Thoracic aorta (tissue), 2 donors: ENCODE data around the gene BRICD5. TPM values are rescaled to one million over a fixed set of nuclear protein-coding genes. Genes with fewer than 3 reads are reported as not detected.

Experiments used
- ATAC-seq: fragments of 150-250 bp; one replicate; pipeline ENCODE4 v1.8.0; 2017; ENCODE audit warnings: low read depth; ENCODE audit not compliant: insufficient number of reproducible peaks, low FRiP score
- DNase-seq: peaks from one replicate; pipeline ENCODE4 v3.0.0-alpha.2; 2020; ENCODE audit warnings: low spot score
- H3K27ac ChIP-seq, 2 donors: fragments of 200-600 bp; sonication (generic); 1 replicate in 1 of 2; 2 replicates in 1 of 2; pipeline ENCODE4 v1.5.1; 2016; ENCODE audit warnings: mild to moderate bottlenecking in 2 of 2, moderate library complexity in 2 of 2
- H3K27me3 ChIP-seq: fragments of 200-600 bp; sonication (generic); replicated peaks from 2 replicates; pipeline ENCODE4 v1.6.0; 2016; ENCODE audit warnings: mild to moderate bottlenecking; ENCODE audit not compliant: insufficient read depth
- H3K36me3 ChIP-seq: fragments of 200-600 bp; sonication (generic); one replicate; pipeline ENCODE4 v1.5.1; 2016
- H3K4me1 ChIP-seq, 2 donors: fragments of 200-600 bp; sonication (generic); 1 replicate in 1 of 2; 2 replicates in 1 of 2; pipeline versions ENCODE4 v1.5.1 to v1.6.0; 2016; ENCODE audit warnings: low read depth in 2 of 2, mild to moderate bottlenecking in 1 of 2; ENCODE audit not compliant: control insufficient read depth in 1 of 2
- H3K4me3 ChIP-seq: fragments of 200-600 bp; sonication (generic); 2 replicates; pipeline ENCODE4 v1.5.1; 2016; ENCODE audit warnings: mild to moderate bottlenecking
- H3K9me3 ChIP-seq: fragments of 200-600 bp; sonication (generic); 2 replicates; pipeline ENCODE4 v1.5.1; 2016
- total RNA-seq, 2 donors: library from RNA; depleted of rRNA; stranded (reverse); fragments of >200 nt; gene quantifications; one replicate each; pipeline versions ENCODE4 v1.1.0 to v1.2.3, GENCODE V29; 2016
- TF ChIP-seq, protein P1 (sequence below): fragments of 200-600 bp; sonication (generic); IDR thresholded peaks from one replicate; pipeline ENCODE4 v1.5.1; 2019; ENCODE audit warnings: antibody characterized with exemption

BRICD5 gene
- total RNA-seq, 2 donors from 2014 or later, result 11.4 to 43.1 TPM

DNA sequence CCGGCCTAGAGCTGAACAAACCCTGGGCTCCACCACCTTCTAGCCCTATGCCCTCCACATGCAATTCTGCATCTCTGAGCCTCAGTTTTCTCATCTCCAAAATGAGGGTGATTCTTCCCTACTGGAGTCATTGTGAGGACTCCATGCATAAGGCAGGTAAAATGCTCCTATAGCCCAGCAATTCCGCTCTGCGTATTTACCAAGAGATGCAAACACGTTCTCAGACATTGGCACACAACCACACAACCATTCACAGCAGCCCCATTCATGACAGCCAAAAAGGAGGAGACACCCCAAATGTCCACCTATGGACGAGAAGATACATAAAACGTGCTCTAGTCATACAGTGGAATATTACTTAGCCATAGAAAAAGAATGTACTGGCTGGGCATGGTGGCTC lies 10.3 kb downstream of the BRICD5 start:
- H3K36me3 ChIP-seq, result no peaks in the 10 kb centered on the region
- H3K4me3 ChIP-seq, result no peak overlapping the region
- TF ChIP-seq, protein P1, sequence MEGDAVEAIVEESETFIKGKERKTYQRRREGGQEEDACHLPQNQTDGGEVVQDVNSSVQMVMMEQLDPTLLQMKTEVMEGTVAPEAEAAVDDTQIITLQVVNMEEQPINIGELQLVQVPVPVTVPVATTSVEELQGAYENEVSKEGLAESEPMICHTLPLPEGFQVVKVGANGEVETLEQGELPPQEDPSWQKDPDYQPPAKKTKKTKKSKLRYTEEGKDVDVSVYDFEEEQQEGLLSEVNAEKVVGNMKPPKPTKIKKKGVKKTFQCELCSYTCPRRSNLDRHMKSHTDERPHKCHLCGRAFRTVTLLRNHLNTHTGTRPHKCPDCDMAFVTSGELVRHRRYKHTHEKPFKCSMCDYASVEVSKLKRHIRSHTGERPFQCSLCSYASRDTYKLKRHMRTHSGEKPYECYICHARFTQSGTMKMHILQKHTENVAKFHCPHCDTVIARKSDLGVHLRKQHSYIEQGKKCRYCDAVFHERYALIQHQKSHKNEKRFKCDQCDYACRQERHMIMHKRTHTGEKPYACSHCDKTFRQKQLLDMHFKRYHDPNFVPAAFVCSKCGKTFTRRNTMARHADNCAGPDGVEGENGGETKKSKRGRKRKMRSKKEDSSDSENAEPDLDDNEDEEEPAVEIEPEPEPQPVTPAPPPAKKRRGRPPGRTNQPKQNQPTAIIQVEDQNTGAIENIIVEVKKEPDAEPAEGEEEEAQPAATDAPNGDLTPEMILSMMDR, result no peak
- peaks cover 6% of the 10 kb centered on the region for H3K27me3 ChIP-seq
- no peaks in the 10 kb centered on the region for H3K9me3 ChIP-seq
- H3K27ac ChIP-seq, result no peak overlapping the region
- ATAC-seq (no peak), DNase-seq (no peak)
- peaks cover 5 to 21% of the 10 kb centered on the region in 2 donors for H3K4me1 ChIP-seq

DNA sequence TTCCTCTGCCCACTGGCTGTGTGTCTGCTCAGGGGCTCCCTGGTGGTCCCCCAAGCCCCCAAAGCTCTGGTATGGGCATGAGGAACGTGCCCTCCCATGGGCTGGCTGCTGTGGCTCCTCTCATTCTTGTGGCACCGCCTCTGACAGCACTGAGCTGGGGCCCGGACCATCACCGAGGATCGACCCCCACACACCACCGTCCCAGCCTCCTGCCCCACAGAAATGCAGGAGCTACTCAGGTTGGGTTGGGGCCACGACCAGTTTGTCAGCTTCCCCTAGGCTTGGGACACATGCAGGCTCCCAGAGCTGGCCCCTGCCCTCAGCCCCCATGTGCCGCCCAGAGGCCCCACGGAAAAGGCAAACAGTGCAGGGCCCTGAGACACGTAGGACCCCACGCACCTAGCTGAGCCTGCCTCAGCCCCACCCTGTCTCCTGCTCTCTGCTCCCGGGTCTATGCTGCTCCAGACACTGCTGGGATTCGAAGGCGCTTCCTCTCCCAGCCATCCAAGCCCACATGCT lies 11.0 kb downstream of the BRICD5 start:
- Histone ChIP-seq H3K27ac (no peak overlapping the region), H3K4me1 (peaks cover 5 to 18% of the 10 kb centered on the region in 2 donors), H3K36me3 (no peaks in the 10 kb centered on the region), H3K27me3 (peaks cover 8% of the 10 kb centered on the region), H3K9me3 (no peaks in the 10 kb centered on the region), H3K4me3 (no peak overlapping the region)
- ATAC-seq, result no peak
- TF ChIP-seq, protein P1, result no peak
- no peak for DNase-seq

DNA sequence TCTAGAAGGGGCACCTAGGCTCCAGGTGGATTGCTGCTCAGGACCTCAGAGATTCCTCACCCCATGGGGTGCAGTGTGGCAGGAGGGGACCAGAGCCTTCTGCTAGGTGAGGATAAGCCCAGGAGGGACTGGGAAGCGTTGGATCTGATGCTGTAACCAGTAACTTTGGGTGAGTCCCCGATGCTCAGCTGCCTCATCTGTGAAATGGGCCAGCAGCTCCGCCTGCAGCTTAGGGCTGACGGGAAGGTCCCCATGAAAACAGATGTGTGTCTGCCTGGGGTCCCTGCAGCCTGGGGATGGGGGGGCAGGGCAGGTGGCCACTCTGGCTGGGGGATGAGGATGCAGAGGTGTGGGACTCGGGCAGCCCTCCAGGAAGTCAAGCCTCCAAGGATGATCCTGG lies 11.6 kb downstream of the BRICD5 start:
- Histone ChIP-seq H3K27me3 (peaks cover 8% of the 10 kb centered on the region), H3K36me3 (no peaks in the 10 kb centered on the region), H3K27ac (no peak overlapping the region), H3K4me3 (no peak overlapping the region), H3K4me1 (peaks cover 5 to 13% of the 10 kb centered on the region in 2 donors), H3K9me3 (no peaks in the 10 kb centered on the region)
- ATAC-seq (no peak), DNase-seq (no peak)
- TF ChIP-seq, protein P1, result no peak

DNA sequence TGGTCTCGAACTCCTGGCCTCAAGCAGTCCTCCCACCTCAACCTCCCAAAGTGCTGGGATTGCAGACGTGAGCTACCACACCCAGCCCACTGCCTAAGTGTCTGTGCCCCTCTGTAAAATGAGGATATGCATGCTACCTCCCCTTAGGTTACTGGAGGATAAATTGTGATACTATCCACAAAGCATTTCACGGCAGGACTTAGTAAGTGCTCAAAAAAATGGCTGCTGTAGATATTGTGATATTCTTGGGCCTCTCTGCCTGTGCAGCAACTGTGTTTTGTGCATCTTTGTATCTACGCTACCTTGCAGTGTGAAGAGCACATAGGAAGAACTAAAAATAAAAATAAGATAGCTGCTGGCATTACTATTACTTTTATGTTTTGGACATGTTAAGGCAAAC lies 12.4 kb downstream of the BRICD5 start:
- no peak overlapping the region for H3K4me3 ChIP-seq
- H3K36me3 ChIP-seq, result no peaks in the 10 kb centered on the region
- H3K27ac ChIP-seq, result no peak overlapping the region
- ATAC-seq (no peak), DNase-seq (no peak)
- H3K9me3 ChIP-seq, result no peaks in the 10 kb centered on the region
- H3K27me3 ChIP-seq, result peaks cover 8% of the 10 kb centered on the region
- peaks cover 5 to 13% of the 10 kb centered on the region in 2 donors for H3K4me1 ChIP-seq
- TF ChIP-seq, protein P1, result no peak

DNA sequence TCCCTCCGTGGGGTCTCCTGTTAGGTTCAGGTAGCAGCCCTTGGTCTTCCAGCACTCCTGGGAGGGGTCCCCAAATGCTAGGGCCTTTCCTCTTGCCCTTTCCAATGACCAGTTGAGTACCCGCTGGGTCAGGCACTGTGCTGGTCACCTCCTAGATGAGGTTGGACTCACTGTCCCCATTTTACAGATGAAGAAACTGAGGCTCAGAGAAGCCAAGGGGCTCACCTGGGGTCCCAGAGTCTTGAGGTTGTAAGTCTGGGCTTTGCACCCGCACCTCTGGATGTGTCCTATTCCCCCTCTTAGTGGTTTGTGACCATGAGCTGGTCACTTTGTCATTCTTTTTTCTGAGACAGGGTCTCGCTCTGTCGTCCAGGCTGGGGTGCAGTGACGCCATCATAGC lies 12.9 kb downstream of the BRICD5 start:
- H3K4me1 ChIP-seq, result peaks cover 5 to 13% of the 10 kb centered on the region in 2 donors
- peaks cover 8% of the 10 kb centered on the region for H3K27me3 ChIP-seq
- no peaks in the 10 kb centered on the region for H3K9me3 ChIP-seq
- H3K4me3 ChIP-seq, result no peak overlapping the region
- TF ChIP-seq, protein P1, result no peak
- no peak for DNase-seq
- ATAC-seq, result no peak
- H3K36me3 ChIP-seq, result no peaks in the 10 kb centered on the region
- H3K27ac ChIP-seq, result no peak overlapping the region
